Measurements from ENCODE around the gene PDE4B.

GRCh38 chr1:66328896-66329295 lies 536.2 kb downstream of the PDE4B start:
- TF ChIP-seq, protein P1, sequence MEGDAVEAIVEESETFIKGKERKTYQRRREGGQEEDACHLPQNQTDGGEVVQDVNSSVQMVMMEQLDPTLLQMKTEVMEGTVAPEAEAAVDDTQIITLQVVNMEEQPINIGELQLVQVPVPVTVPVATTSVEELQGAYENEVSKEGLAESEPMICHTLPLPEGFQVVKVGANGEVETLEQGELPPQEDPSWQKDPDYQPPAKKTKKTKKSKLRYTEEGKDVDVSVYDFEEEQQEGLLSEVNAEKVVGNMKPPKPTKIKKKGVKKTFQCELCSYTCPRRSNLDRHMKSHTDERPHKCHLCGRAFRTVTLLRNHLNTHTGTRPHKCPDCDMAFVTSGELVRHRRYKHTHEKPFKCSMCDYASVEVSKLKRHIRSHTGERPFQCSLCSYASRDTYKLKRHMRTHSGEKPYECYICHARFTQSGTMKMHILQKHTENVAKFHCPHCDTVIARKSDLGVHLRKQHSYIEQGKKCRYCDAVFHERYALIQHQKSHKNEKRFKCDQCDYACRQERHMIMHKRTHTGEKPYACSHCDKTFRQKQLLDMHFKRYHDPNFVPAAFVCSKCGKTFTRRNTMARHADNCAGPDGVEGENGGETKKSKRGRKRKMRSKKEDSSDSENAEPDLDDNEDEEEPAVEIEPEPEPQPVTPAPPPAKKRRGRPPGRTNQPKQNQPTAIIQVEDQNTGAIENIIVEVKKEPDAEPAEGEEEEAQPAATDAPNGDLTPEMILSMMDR (IDR thresholded peaks at IDR 0.05; ENCODE audit: low read length), result no peak
- no peak for TF ChIP-seq EZH2 (IDR thresholded peaks at IDR 0.05; ENCODE audit: borderline replicate concordance, low read length)
